ENCODE data around the gene VENTX. TPM values are rescaled to one million over a fixed set of nuclear protein-coding genes. Genes with fewer than 3 reads are reported as not detected.
A peak's percentile ranks its signal among the peaks of the same experiment; 100 is the strongest.
"Not testable (repeated sequence)": the region's sequence is repeated elsewhere in the genome, so short reads cannot be mapped to it uniquely, and the experiment has no call there.

Gene VENTX
- total RNA-seq, 1 donor from 2014 or later = not detected

DNA sequence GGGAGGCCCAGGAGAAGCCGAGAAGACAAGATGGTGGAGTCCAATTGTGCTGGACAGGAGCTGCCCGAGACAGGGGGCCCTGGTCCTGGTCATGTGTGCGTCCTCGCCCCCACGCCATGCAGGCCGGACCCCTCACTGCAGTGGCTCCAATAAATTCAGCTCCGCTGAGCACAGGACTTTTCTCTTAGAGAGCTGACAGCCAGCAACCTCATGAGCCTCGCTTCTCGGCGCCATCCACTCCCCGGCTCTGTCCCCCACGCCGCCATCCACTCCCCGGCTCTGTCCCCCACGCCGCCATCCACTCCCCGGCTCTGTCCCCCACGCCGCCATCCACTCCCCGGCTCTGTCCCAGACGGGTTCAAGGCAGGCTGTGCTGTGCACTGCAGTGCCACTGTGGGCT lies 10.4 kb upstream of the VENTX start:
- intact Hi-C loops (cut with micrococcal nuclease) = loop anchor here (5.0 to 10.0 kb wide), 2 partner anchors 65 to 82 kb away; partner anchors contain the start of gene KNDC1
- Mint-ChIP-seq H3K4me1 (ENCODE audit: low read depth) (peaks cover 19% of the 10 kb centered on the region), H3K9me3 (no peaks in the 10 kb centered on the region), H3K4me3 (ENCODE audit: low read depth) (no peak overlapping the region), H3K27ac (no peak overlapping the region), H3K27me3 (ENCODE audit: low read depth) (peaks cover 29% of the 10 kb centered on the region), H3K36me3 (ENCODE audit: low read depth) (no peaks in the 10 kb centered on the region)
- no peak for DNase-seq (ENCODE audit: low spot score)

DNA sequence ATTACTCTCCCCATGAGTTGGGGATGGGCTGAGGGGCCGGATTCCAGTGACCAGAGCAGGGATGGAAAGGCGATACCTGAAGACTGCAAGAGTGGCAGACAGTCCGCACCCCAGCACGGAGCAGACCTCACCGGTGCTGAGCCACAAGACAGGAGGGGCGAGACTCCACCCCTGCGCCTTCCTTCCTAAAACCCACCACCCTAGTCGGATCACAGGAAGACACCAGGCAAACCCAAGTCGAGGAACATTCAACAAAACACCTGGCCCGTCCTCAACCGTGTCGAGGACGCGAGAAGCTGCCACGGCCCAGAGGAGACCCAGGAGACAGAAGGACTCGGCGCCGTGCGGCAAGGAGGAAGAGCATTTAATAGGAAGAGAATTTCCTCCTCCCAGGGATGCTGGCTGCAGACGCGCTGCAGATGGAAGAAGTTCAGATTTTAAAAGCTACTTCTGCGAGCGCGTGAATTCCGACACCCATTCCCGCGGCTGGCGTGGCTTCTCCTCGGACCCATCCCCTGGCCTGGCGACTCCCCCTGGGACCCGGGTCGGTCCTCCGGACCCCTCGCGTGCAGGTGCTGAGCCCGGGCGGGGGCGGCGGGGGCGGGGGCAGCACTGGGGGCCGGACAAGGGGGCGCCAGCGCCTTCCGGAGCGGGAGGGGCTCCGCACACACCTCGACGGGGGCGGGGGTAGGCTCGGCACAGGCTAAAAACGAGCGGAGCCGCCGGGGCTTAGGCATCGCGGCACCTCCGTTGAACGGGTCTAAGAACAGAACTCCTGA lies 8.2 kb upstream of the VENTX start:
- H3K27me3 Mint-ChIP-seq (ENCODE audit: low read depth) = peaks cover 47% of the 10 kb centered on the region
- no peak overlapping the region for H3K4me3 Mint-ChIP-seq (ENCODE audit: low read depth)
- H3K27ac Mint-ChIP-seq = no peak overlapping the region
- H3K4me1 Mint-ChIP-seq (ENCODE audit: low read depth) = peaks cover 19% of the 10 kb centered on the region
- DNase-seq (ENCODE audit: low spot score) = no peak
- intact Hi-C loops (cut with micrococcal nuclease) = loop anchor here (5.0 to 10.0 kb wide), 4 partner anchors 67 to 445 kb away; partner anchors contain the start of genes KNDC1 and NKX6-2
- no peaks in the 10 kb centered on the region for H3K9me3 Mint-ChIP-seq
- no peaks in the 10 kb centered on the region for H3K36me3 Mint-ChIP-seq (ENCODE audit: low read depth)

DNA sequence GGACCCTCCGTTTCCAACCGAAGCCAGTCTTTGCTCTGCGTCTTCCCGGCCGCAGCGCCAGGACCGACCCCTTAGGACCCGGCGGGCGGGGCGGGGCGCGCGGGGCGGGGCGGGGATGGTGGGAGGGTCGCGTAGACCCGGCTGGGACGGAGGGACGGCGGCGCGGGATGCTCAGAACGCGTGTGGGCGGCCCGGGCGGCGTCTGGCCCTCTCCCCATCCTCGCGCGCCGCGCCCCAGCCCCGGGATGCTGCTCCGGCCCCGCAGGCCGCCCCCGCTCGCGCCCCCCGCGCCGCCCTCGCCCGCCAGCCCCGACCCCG lies 7.7 kb upstream of the VENTX start, which contains the start of gene UTF1:
Gene UTF1, plus strand, starts transcription at position 174 of the 318 bp plus-strand sequence. Its CDS starts 72 bp downstream, at position 246.
- Mint-ChIP-seq H3K9me3 (no peaks in the 10 kb centered on the region), H3K27ac (no peak within 1 kb of the TSS), H3K4me1 (ENCODE audit: low read depth) (peaks cover 20% of the 10 kb centered on the region), H3K27me3 (ENCODE audit: low read depth) (peaks cover 50% of the 10 kb centered on the region), H3K4me3 (ENCODE audit: low read depth) (no peak within 1 kb of the TSS), H3K36me3 (ENCODE audit: low read depth) (no peaks in the 10 kb centered on the region)
- no peak for DNase-seq (ENCODE audit: low spot score)
- intact Hi-C loops (cut with micrococcal nuclease) = loop anchor here (10.0 kb wide), 2 partner anchors 305 to 445 kb away; partner anchors contain the start of gene NKX6-2

DNA sequence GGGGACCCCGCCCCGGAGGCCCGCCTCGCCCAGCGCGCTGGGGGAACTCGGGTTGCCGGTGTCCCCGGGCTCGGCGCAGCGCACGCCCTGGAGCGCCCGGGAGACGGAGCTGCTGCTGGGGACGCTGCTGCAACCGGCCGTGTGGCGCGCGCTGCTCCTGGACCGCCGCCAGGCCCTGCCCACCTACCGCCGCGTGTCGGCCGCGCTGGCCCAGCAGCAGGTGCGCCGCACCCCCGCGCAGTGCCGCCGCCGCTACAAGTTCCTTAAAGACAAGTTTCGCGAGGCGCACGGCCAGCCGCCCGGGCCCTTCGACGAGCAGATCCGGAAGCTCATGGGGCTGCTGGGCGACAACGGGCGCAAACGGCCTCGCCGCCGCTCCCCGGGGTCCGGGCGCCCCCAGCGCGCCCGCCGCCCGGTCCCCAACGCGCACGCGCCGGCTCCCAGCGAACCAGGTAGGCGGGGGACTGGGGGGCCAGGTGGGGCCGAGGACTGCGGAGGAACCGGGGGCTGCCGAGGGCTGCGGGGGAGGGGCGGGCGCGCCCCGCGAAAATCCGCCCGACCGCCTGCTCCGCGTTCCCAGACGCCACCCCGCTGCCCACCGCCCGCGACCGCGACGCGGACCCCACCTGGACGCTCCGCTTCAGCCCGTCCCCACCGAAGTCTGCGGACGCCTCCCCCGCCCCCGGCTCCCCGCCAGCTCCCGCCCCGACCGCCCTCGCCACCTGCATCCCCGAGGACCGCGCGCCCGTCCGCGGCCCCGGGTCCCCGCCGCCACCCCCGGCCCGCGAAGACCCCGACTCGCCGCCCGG lies 7.1 kb upstream of the VENTX start:
- intact Hi-C loops (cut with micrococcal nuclease) = loop anchor here (10.0 kb wide), 2 partner anchors 304 to 446 kb away; partner anchors contain the start of gene NKX6-2
- Mint-ChIP-seq H3K27me3 (ENCODE audit: low read depth) (peaks cover 52% of the 10 kb centered on the region), H3K36me3 (ENCODE audit: low read depth) (no peaks in the 10 kb centered on the region), H3K9me3 (no peaks in the 10 kb centered on the region), H3K4me1 (ENCODE audit: low read depth) (peaks cover 17% of the 10 kb centered on the region), H3K4me3 (ENCODE audit: low read depth) (no peak overlapping the region), H3K27ac (no peak overlapping the region)
- no peak for DNase-seq (ENCODE audit: low spot score)

DNA sequence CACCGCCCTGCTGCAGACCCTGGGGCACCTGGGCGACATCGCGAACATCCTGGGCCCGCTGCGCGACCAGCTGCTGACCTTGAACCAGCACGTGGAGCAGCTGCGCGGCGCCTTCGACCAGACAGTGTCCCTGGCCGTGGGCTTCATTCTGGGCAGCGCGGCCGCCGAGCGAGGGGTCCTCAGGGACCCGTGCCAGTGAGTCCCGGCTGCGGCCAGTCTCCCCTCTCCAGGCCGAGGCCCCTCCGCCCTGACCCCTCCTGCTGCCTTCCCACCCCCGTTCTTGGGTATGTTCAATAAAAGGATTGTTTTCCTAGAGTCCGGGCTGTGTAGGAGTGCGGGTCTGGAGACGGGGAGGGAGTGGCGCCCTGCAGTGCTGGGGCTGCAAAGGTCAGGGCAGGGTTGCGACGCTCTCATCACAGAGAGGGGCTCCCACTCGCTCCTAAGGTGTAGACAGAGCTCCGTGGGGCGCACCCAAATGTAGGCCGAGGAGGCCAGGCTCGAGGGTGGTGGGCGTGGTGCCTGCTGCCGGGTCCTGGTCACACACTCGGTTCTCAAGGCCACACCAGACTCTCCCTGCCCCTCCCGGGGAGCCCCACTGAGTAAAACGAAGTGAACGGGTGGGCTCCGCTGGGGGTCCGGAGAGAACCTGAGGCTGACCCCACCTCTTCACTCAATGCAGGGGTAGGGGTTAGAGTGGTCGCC lies 6.3 kb upstream of the VENTX start:
- no peak for DNase-seq (ENCODE audit: low spot score)
- Mint-ChIP-seq H3K27ac (no peak overlapping the region), H3K27me3 (ENCODE audit: low read depth) (peaks cover 56% of the 10 kb centered on the region), H3K4me1 (ENCODE audit: low read depth) (peaks cover 9% of the 10 kb centered on the region), H3K36me3 (ENCODE audit: low read depth) (no peaks in the 10 kb centered on the region), H3K9me3 (no peaks in the 10 kb centered on the region), H3K4me3 (ENCODE audit: low read depth) (no peak overlapping the region)
- intact Hi-C loops (cut with micrococcal nuclease) = loop anchor here (10.0 kb wide), 2 partner anchors 303 to 447 kb away; partner anchors contain the start of gene NKX6-2

DNA sequence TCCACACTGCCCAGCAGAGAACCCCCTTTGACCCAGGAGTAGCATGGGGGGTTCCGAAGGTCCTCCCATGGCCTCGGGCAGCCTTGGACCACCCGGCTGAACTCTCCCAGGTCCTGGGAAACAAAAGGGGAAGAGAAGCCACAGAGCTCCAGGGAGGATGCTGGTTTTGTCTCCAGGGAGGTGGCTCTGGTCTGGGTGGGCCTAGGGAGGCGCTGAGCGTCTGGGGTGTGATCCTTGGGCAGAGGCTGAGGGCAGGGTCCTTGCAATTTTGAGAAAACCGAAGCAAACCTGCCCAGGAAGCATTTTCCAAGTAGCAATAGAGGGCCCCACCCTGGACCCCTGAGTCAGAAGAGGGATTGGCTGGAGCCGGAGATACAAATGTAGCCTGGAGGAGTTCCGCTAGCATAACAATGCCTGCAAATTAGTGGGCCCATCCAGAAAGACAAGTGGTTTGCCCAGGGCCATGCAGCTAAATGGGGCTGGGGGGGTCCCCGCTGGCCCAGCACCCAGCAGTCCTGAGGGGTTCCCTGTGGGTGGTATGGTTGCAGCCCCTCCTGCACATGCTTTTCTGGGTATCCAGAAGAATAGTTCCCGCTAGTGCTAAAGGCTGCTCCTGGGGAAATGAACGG lies 5.6 kb upstream of the VENTX start:
- Mint-ChIP-seq H3K27ac (no peak overlapping the region), H3K36me3 (ENCODE audit: low read depth) (no peaks in the 10 kb centered on the region), H3K4me1 (ENCODE audit: low read depth) (peaks cover 3% of the 10 kb centered on the region), H3K27me3 (ENCODE audit: low read depth) (peaks cover 54% of the 10 kb centered on the region), H3K9me3 (no peaks in the 10 kb centered on the region), H3K4me3 (ENCODE audit: low read depth) (no peak overlapping the region)
- intact Hi-C loops (cut with micrococcal nuclease) = loop anchor here (10.0 kb wide), 2 partner anchors 303 to 447 kb away; partner anchors contain the start of gene NKX6-2
- no peak for DNase-seq (ENCODE audit: low spot score)

DNA sequence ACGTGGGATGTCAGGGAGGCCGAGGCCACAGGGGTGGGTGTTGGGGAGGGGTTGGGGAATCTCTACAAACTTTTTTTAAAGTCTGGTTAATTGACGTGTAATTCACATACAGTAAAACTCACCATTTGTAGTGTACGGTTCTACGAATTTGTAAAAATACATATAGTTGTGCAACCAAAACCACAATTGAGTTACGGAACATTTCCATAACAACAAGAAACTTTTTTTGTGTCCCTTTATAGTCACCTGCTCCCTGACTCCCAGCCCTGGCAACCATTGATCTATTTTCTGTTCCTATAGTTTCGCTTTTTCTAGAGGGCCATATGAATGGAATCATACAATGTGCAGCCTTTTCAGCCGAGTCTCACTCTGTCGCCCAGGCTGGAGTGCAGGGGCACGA lies 2.9 kb upstream of the VENTX start:
- DNase-seq (ENCODE audit: low spot score); H3K27ac Mint-ChIP-seq; H3K4me3 Mint-ChIP-seq (ENCODE audit: low read depth); H3K9me3 Mint-ChIP-seq; H3K4me1 Mint-ChIP-seq (ENCODE audit: low read depth); H3K36me3 Mint-ChIP-seq (ENCODE audit: low read depth): not testable (repeated sequence)
- H3K27me3 Mint-ChIP-seq (ENCODE audit: low read depth) = peaks cover 51% of the 10 kb centered on the region
- intact Hi-C loops (cut with micrococcal nuclease) = loop anchor here (10.0 kb wide), 2 partner anchors 300 to 450 kb away; partner anchors contain the start of gene NKX6-2

DNA sequence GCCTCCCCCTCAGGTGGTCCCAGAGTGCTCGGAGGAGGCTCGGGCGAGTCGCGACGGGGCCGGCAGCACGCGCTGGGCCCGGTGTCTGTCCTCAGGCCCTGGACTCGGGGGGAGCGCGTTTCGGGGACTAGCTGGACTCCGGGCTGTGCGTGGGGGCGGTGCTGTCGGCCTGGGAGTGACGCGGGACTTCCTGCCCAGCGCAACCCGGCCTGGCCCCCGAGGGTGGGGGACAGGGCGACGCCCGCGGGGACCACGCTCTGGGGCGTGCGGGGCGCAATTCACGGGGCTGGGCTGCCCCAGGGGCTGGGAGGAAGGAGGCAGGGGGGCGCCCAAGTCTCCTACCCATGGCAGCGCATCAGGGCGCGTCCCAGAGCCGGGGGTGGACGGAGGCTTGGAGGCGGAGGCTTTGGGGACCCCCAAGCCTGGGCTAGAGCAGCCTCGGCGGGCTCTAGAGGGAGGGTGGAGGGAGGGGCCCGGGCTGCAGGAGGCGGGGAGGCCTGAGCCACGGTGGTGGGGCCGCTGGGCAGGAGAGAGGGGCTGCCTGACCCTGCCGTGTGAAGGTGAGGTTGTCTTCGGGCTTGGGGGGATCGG lies 2.3 kb upstream of the VENTX start:
- intact Hi-C loops (cut with micrococcal nuclease) = loop anchor here (10.0 kb wide), 2 partner anchors 299 to 451 kb away; partner anchors contain the start of gene NKX6-2
- H3K27ac Mint-ChIP-seq = no peak overlapping the region
- H3K36me3 Mint-ChIP-seq (ENCODE audit: low read depth) = no peaks in the 10 kb centered on the region
- H3K4me1 Mint-ChIP-seq (ENCODE audit: low read depth) = peaks cover 3% of the 10 kb centered on the region
- no peak for DNase-seq (ENCODE audit: low spot score)
- H3K9me3 Mint-ChIP-seq = no peaks in the 10 kb centered on the region
- H3K4me3 Mint-ChIP-seq (ENCODE audit: low read depth) = peak overlapping the region; percentile 8
- peaks cover 52% of the 10 kb centered on the region for H3K27me3 Mint-ChIP-seq (ENCODE audit: low read depth)

DNA sequence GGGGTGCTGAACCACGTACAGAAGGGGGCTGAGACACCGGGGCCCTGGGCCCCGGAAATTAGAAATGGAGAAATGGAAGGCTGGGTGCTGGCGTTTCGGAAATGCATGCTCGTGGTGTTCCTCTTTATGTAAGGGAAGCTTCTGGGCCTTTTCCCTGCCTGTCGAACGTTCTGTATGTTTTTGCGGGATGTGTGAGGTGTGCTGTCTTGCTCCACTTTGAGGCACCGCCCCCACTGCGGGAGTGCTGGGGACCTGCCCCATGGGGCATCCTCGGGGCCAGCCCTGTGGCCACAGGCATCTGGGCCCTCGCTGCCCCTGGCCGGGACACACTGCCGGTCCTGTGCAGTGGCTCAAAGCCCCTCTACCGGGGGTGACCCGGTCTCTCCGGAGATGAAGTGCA lies 1.7 kb upstream of the VENTX start:
- H3K4me3 Mint-ChIP-seq (ENCODE audit: low read depth) = peak overlapping the region; percentile 8
- no peak for DNase-seq (ENCODE audit: low spot score)
- intact Hi-C loops (cut with micrococcal nuclease) = loop anchor here (10.0 kb wide), 2 partner anchors 299 to 451 kb away; partner anchors contain the start of gene NKX6-2
- H3K36me3 Mint-ChIP-seq (ENCODE audit: low read depth) = no peaks in the 10 kb centered on the region
- peaks cover 6% of the 10 kb centered on the region for H3K4me1 Mint-ChIP-seq (ENCODE audit: low read depth)
- H3K9me3 Mint-ChIP-seq = no peaks in the 10 kb centered on the region
- H3K27me3 Mint-ChIP-seq (ENCODE audit: low read depth) = peaks cover 57% of the 10 kb centered on the region
- no peak overlapping the region for H3K27ac Mint-ChIP-seq

DNA sequence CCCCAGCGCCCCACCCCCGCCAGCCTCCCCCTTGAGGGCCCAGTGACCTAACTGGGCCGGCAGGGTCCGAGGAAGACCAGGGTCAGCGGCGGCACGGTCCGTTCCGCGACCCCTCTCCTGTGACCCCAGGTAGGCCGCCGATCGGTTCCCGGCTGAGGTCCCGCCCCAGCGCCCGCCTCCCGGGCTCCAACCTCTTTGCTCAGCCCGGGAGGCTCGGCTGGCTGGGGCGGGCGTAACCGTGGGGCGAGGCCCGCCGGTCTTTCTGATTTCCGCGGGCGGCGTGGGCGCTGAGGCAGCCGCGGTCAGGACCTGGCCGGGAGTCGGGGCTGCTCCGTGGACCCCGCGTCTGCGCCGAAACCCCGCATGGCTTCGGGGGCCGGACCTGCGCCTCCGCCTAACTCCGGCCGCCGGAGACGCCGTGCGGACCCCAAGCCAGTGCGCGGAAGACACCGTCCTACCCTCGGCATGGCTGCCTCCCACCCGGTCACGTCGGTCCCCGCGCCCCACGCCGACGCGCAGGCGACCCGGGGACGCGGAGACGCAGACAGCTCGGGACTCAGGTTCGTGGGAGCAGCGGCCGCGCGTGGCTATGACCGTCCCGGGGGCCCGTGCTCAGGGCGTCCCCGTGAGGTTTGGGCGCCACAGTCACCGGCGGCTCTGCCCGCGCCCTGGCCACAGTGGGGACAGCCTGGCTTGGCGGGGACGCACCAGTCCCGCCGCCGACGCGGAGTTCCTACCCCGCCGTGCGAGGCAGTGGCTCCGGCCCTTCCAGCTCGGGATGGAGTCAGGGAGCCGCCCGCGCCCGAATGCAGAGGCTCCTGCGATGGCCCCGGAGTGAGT lies 1.0 kb upstream of the VENTX start:
- intact Hi-C loops (cut with micrococcal nuclease) = loop anchor here (10.0 kb wide), 2 partner anchors 298 to 452 kb away; partner anchors contain the start of gene NKX6-2
- H3K4me3 Mint-ChIP-seq (ENCODE audit: low read depth) = no peak overlapping the region
- peaks cover 10% of the 10 kb centered on the region for H3K4me1 Mint-ChIP-seq (ENCODE audit: low read depth)
- no peaks in the 10 kb centered on the region for H3K9me3 Mint-ChIP-seq
- no peak for DNase-seq (ENCODE audit: low spot score)
- H3K36me3 Mint-ChIP-seq (ENCODE audit: low read depth) = no peaks in the 10 kb centered on the region
- H3K27me3 Mint-ChIP-seq (ENCODE audit: low read depth) = peaks cover 60% of the 10 kb centered on the region
- H3K27ac Mint-ChIP-seq = no peak overlapping the region

DNA sequence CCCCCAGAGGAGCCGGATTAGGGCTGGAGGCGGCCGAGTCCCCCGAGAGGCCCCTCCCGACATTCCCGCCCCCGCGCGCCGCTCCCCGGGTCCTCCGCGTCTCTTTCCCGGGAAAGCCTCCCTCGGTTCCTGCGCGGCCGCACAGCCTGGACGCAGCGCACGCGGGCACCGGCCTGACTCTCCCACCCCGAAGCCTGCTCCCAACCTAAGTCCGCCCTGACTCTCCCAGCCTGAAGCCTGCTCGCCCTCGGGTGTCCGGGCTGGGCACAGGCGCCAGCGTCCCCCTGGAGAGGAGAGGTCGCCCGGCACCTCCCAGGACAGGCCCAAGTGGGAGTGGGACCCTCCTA lies 441 bp upstream of the VENTX start:
- Mint-ChIP-seq H3K27me3 (ENCODE audit: low read depth) (peaks cover 57% of the 10 kb centered on the region), H3K9me3 (no peaks in the 10 kb centered on the region), H3K4me1 (ENCODE audit: low read depth) (peaks cover 13% of the 10 kb centered on the region), H3K27ac (no peak overlapping the region), H3K36me3 (ENCODE audit: low read depth) (no peaks in the 10 kb centered on the region), H3K4me3 (ENCODE audit: low read depth) (no peak overlapping the region)
- intact Hi-C loops (cut with micrococcal nuclease) = loop anchor here (10.0 kb wide), 2 partner anchors 298 to 452 kb away; partner anchors contain the start of gene NKX6-2
- DNase-seq (ENCODE audit: low spot score) = no peak

All from activated T-helper 2 cell treated with anti-CD3 and anti-CD28 coated beads, Interferon-gamma antibody, Interleukin-2, Interleukin-4, amounts not matched to agents 10 μg/mL and 5 μg/mL and 100 μg/mL, durations not matched to agents 14 hours and 24 hours and 36 hours (primary cell).